GM12865 (cell line): ENCODE measurements around the gene THOC6.
A peak's percentile ranks its signal among the peaks of the same experiment; 100 is the strongest.

Experiments
- DNase-seq: peaks from one replicate; pipeline ENCODE4 v3.0.0; 2010; ENCODE audit warnings: low read depth
- H3K4me3 ChIP-seq: 2 replicates; pipeline ENCODE4 v1.5.1; 2011; ENCODE audit warnings: mild to moderate bottlenecking, low read depth, low read length, control low read depth
- CTCF ChIP-seq: IDR thresholded peaks from 2 replicates; pipeline ENCODE4 v1.5.1; 2011; ENCODE audit warnings: low read length, control low read depth, low read depth, inconsistent platforms; ENCODE audit not compliant: insufficient read depth; ENCODE audit errors: missing control alignments

Gene THOC6

GRCh38 chr16:3020604-3021448 lies 3.0 kb upstream of the THOC6 start:
- TF ChIP-seq CTCF, result no peak
- H3K4me3 ChIP-seq, result peak overlapping the region; percentile 60
- DNase-seq, result peak; percentile 35

GRCh38 chr16:3021449-3022207 lies 2.2 kb upstream of the THOC6 start:
- peak; percentile 39 for TF ChIP-seq CTCF
- DNase-seq, result peak; percentile 72
- peak overlapping the region; percentile 60 for H3K4me3 ChIP-seq

GRCh38 chr16:3022208-3022683 lies 1.6 kb upstream of the THOC6 start:
- no peak for TF ChIP-seq CTCF
- DNase-seq, result no peak
- H3K4me3 ChIP-seq, result no peak overlapping the region

- peak; percentile 52 for DNase-seq
- H3K4me3 ChIP-seq, result peak overlapping the region; percentile 82
- TF ChIP-seq CTCF, result no peak
Observed at GRCh38 chr16:3022684-3023414, 986 bp upstream of the THOC6 start.

- DNase-seq, result no peak
- peak overlapping the region; percentile 82 for H3K4me3 ChIP-seq
- no peak for TF ChIP-seq CTCF
Observed at GRCh38 chr16:3023415-3023668, 493 bp upstream of the THOC6 start.

- DNase-seq, result no peak
- no peak for TF ChIP-seq CTCF
- no peak overlapping the region for H3K4me3 ChIP-seq
Observed at GRCh38 chr16:3025032-3026002, 1.5 kb downstream of the THOC6 start.
